ENCODE measurements around the gene IL12RB1.

DNA sequence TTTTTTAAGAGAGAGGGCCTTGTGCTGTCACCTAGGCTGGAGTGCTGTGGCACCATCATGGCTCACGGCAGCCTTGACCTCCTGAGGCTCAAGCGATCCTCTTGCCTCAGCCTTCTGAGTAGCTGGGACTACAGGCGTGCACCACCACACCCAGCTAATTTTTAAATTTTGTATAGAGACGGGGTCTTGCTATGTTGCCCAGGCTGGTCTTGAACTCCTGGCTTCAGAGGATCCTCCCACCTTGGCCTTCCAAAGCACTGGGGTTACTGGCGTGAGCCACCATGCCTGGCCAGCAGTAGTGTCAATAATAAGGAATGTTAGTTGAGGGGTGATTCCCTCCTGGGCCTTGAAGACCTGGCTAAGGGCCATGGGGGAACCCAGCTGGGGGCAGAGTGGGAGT, 34.4 kb upstream of the IL12RB1 start:
- TF ChIP-seq, protein P1, sequence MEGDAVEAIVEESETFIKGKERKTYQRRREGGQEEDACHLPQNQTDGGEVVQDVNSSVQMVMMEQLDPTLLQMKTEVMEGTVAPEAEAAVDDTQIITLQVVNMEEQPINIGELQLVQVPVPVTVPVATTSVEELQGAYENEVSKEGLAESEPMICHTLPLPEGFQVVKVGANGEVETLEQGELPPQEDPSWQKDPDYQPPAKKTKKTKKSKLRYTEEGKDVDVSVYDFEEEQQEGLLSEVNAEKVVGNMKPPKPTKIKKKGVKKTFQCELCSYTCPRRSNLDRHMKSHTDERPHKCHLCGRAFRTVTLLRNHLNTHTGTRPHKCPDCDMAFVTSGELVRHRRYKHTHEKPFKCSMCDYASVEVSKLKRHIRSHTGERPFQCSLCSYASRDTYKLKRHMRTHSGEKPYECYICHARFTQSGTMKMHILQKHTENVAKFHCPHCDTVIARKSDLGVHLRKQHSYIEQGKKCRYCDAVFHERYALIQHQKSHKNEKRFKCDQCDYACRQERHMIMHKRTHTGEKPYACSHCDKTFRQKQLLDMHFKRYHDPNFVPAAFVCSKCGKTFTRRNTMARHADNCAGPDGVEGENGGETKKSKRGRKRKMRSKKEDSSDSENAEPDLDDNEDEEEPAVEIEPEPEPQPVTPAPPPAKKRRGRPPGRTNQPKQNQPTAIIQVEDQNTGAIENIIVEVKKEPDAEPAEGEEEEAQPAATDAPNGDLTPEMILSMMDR (IDR thresholded peaks at IDR 0.05) = no peak
- TF ChIP-seq POLR2A (IDR thresholded peaks at IDR 0.05) = no peak

Measured in thyroid gland (tissue), 4 donors.